Measurements from ENCODE around the gene ARHGEF7. TPM values are rescaled to one million over a fixed set of nuclear protein-coding genes. Genes with fewer than 3 reads are reported as not detected.
"Not testable (repeated sequence)": the region's sequence is repeated elsewhere in the genome, so short reads cannot be mapped to it uniquely, and the experiment has no call there.

The ARHGEF7 gene
- total RNA-seq, 1 donor from 2014 or later = 49.3 TPM

DNA sequence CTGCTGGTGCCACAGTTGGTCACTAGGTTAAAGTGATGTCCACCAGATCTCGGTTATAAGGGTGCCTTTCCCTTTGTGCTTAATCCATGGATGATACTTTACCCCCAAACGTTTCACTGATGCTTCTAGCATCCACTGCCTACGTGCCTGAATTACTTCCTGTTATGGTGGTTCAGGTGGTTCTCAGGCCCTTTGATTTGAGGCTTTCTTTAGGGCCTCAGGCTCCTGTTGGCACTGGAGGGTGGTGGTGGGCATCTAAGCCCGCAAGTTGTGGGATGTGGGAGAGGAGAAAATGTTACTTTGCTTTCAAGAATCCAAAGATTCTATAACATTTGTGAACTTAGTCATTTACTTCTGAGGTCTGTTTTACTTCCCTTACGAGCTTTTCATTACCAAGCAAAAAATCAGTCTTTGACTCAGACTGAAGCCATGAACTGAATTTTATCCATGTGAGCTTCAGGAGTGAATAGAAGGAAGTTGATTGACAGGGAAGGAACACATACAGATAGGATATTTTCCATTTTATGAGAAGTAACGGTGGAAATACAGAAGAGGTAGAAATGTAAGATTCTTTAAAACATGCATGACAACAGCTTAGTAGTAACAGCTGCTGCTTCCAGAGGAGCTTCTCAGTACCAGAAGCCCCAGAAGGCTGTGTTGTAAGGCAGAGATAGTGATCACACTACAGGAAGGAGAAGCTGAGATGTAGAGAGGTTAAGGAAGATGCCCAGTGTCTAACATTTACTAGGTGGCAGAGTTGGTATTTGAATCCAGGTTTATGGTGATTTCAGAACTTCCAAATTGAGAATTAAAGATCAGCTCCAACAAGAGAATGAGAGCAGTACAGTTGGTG lies 65.0 kb downstream of the ARHGEF7 start:
- DNase-seq = no peak
- intact Hi-C loops (cut with DNase I) = no loop called here
- no peak for ATAC-seq (ENCODE audit: poor library complexity)

DNA sequence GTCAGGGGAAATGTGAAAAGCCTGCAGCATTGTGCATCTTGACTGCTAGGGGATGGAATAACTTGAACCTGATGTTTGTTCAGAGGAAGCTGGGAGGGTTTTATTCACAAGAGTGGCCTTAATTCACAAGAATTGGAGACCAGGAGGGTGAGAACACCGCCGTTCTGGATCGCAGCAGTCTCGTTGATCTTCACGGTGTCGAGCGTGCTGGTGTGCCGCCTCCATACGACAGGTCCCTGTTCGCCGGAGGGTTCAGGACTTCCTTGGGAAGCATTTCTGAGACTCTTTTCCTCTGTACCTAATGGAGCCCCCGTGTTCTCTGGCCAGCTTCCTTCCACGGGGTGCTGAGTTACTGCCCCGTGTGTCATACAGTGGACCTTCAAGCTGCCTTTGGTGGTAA lies 66.9 kb downstream of the ARHGEF7 start:
- no peak for DNase-seq
- ATAC-seq (ENCODE audit: poor library complexity) = no peak
- intact Hi-C loops (cut with DNase I) = no loop called here

DNA sequence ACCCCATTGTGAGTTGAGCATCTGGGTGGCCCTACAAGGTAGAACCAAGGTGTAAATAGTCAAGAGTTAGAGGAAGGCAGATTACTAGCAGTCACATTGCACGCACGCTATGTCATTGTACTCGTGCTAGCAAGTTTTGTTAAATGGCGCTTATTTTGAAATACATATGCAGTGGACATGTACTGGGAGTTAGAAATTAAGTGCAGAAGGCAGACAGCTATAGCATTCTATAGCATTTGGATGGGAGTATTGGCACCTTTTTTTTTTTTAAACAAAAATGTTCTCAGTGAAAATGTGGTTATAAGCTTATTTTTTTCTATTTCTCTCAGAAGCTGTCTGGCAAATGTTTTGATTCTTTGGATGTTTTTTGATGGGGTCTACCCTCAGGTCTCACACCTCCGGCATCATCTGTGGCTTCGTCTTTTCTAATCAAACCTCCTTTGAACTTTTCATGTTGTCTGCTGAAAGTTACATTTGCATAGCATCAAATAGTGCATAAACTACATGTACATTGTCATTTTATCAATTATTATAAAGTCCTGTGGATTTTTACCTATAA lies 68.1 kb downstream of the ARHGEF7 start:
- ATAC-seq (ENCODE audit: poor library complexity) = no peak
- no peak for DNase-seq
- intact Hi-C loops (cut with DNase I) = no loop called here

DNA sequence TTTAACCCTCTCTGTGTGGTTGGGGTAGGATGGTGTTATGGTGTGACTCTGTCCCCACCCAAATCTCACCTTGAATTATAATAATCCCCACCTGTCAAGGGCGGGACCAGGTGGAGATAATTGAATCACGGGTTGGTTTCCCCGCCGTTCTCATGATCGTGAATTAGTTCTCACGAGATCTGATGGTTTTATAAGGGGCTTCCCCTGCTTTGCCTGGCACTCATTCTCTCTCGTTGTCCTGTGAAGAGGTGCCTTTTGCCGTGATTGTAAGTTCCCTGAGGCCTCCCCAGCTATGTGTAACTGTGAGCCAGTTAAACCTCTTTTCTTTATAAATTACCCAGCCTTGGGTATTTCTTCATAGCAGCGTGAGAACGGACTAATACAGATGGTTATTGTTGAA lies 68.8 kb downstream of the ARHGEF7 start:
- no peak for ATAC-seq (ENCODE audit: poor library complexity)
- intact Hi-C loops (cut with DNase I) = no loop called here

DNA sequence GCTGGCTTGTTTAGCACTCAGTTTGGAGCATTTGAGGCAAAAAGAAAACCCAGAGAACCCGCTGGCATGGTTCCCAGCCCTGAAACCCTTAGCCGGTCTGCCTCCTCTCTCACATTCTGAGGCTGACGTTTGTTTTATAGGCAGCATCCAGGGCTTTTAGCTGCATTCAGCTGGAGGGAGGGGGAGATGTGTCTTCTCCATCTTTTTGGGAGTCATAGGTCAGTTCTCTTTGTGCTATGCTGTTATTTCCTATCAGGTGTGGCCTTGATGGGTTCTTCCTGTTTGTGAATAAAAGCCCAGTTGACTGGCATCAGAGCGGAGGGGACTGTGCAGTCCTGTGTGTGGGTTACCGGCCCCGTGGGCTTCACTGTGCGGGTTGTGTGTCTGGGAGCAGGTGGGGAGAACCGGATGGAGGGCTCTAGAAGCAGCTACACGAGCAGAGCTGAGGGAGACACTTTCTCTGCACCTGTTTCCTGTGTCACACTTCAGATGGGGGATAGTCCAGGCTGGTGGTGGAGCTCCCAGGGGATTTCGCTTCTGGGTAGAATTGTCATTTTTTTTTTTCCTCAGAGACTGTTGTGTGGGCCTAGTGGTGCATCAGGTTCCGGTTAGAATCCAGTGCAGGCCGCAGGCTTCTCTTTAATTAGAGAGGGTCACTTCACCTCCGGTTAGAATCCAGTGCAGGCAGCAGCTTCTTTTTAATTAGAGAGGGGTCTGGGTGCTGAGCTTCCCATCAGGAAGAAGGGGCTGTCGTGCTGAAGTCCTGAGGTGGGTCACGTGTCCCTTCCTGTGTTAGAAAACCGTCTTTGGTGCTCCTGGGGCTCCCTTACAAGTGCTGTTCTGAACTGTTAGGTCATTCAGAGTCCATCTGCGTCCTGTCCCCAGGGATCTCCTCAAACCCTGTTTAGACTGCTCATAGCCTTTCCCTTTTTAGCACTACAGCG lies 69.6 kb downstream of the ARHGEF7 start:
- DNase-seq (no peak), ATAC-seq (ENCODE audit: poor library complexity) (peak; percentile 72)
- intact Hi-C loops (cut with DNase I) = no loop called here

More for the DNA sequence above, 68.8 kb downstream of the ARHGEF7 start:
- DNase-seq = no peak

DNA sequence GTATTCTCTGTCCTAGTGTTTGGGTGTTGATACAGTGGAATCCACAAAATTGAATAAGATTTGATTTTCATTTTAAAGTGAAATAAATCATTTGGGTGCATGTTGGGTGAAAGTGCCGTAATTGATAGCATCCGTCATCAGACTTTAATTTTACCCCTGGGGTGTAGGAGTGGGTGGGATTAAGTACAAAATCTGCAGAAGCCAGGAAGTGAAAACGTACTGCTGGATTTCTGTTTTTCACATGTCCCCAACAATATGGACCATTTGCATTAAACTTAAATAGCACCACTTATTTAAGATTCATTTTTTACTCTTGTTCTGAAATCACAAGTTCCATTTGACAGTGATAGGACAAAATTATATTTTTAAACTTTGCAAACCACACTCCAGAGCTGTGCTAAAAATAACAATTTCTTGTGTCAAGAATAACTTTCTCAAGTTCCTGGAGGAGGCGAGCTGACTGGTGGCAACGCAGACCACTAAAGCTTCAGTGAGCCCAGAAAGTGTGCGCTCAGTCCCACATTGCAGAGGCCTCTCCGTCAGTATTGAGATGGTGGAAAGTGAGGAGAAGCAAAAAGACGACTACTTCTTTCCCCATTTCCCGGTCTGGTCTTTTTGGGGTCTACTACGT lies 71.3 kb downstream of the ARHGEF7 start:
- ATAC-seq (ENCODE audit: poor library complexity) = no peak
- DNase-seq = no peak
- intact Hi-C loops (cut with DNase I) = no loop called here

DNA sequence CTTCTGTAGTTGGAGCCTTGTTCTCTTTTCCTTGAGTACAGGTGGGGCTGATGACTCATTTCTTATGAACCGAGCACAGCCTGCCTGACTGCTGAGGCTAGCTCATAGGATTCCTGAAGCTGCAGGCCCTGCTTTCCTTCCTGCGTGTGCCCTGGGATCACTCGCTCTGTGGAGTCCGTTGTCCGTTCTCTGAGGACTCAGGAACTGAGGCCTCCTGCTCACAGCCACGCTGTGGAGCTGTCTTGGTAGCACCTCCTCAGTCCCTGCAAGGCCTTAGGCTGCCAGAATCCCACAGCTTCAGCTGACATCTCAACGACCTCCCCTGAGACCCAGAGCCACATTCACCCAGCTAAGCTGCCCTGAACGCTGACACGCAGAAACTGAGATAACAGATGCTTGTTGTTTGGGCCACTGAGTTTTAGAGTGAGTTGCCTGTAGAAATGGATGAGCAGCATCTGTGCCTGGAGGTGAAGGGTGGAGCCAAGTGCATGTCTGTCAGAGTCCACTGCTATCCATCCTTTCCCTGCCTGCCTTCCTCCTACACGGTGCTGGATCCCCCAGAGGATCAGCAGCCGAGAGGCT lies 72.9 kb downstream of the ARHGEF7 start:
- no peak for DNase-seq
- peak; percentile 26 for ATAC-seq (ENCODE audit: poor library complexity)
- intact Hi-C loops (cut with DNase I) = no loop called here

DNA sequence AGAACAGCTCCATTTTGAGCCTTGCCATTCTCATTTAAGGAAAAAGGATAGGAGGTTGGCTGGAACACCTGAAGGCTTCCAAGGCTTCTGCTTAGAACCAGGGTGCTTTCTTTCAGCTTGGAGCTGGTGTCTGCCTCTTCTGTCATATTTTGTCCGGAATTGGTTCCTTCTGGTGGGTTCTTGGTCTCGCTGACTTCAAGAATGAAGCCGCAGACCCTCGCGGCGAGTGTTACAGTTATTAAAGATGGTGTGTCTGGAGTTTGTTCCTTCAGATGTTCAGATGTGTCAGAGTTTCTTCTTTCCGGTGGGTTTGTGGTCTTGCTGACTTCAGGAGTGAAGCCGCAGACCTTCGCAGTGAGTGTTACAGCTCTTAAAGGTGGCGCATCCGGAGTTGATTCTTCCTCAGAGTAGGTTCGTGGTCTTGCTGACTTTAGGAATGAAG lies 74.0 kb downstream of the ARHGEF7 start:
- ATAC-seq (ENCODE audit: poor library complexity); intact Hi-C loops (cut with DNase I); DNase-seq: not testable (repeated sequence)

DNA sequence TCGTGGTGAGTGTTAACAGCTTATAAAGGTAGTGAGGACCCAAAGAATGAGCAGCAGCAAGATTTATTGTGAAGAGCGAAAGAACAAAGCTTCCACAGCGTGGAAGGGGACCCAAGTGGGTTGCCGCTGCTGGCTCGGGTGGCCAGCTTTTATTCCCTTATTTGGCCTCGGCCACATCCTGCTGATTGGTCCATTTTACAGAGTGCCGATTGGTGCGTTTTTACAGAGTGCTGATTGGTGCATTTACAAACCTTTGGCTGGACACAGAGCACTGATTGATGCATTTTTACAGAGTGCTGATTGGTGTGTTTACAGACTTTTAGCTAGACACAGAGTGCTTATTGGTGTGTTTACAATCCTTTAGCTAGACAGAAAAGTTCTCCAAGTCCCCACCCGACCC lies 74.4 kb downstream of the ARHGEF7 start:
- ATAC-seq (ENCODE audit: poor library complexity); intact Hi-C loops (cut with DNase I); DNase-seq: not testable (repeated sequence)

DNA sequence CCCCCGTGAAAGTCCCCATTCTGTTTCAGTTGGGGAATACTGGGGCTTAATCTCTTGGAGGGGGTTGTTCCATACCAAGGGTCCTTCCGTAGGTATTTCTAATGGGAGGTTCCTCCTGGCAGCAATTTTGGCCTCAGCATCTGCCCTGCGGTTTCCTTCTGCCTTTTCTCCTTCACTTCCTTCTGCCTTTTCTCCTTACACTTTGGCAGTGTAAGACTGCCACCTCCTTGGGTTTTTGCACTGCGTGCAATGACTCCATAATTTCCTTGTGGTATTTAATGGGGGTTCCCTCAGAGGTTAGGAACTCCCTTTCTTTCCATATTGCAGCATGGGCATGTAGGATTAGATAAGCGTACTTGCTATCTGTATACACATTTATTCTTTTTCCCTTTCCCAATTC lies 78.1 kb downstream of the ARHGEF7 start:
- intact Hi-C loops (cut with DNase I); ATAC-seq (ENCODE audit: poor library complexity): not testable (repeated sequence)

DNA sequence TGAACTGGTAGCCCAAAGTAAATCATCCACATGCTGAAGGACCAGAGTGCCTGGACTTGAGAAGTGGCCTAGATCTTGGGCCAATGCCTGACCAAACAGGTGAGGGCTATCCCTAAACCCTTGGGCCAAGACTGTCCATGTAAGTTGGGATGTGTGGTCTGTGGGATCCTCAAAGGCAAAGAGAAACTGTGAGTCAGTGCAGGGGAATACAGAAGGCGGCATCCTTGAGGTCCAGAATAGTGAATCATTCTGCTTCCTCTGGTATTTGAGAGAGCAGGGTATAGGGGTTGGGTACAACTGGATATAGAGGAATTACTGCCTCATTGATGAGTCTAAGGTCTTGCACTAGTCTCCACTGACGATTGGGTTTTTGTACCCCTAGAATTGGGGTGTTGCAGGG lies 79.5 kb downstream of the ARHGEF7 start:
- DNase-seq; intact Hi-C loops (cut with DNase I); ATAC-seq (ENCODE audit: poor library complexity): not testable (repeated sequence)

More for the DNA sequence above, 78.1 kb downstream of the ARHGEF7 start:
- not testable (repeated sequence) for DNase-seq

DNA sequence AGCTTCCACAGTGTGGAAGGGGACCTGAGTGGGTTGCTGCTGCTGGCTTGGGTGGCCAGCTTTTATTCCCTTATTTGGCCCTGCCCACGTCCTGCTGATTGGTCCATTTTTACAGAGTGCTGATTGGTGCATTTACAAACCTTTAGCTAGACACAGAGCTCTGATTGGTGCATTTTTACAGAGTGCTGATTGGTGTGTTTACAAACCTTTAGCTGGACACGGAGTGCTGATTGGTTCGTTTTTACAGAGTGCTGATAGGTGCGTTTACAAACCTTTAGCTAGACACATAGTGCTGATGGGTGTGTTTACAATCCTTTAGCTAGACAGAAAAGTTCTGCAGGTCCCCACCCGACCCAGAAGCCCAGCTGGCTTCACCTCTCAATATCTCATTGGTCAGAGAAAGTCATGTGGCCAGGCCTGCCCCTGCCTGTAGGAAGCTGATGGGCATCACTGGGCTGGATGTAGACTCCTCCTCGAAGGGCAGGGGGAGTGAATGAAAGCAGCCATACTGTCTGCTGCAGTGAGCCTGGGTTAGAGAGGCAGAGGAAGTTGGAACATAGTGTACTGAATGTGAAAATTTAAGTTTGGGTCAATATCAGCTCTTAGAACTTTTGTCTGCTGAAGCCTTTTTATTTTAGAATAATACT lies 83.7 kb downstream of the ARHGEF7 start:
- ATAC-seq (ENCODE audit: poor library complexity); DNase-seq; intact Hi-C loops (cut with DNase I): not testable (repeated sequence)

DNA sequence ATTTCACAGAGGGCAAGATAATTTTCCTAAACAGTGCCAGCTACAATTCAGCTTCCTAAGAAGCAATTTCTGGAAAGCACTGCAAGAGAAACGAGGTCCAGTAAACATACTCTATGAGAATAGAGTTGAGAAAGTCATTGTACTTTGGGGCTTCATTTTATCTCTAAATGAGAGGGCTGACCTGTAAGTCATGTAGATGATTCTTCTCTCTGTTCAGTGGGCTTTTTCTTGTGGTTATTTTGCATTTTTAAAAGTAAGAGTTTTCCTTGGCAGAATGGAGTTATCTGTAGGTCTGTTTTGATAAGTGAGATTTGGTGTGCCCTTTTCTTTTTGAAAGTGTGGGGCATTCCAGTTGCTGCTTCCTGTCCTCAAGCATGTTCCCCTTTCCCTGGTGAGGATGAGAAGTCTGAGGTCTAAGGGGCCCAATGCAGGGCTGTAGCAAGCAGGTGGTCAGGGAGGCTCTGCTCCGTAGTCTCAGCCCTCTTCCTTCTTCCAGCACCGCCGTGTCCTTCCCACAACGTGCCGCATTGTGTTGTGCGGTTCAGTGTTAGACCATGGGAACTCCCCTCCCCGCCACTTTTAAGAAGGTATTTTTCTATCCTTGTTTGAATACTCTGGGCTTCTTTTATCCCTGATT lies 86.3 kb downstream of the ARHGEF7 start:
- intact Hi-C loops (cut with DNase I) = no loop called here
- no peak for ATAC-seq (ENCODE audit: poor library complexity)

DNA sequence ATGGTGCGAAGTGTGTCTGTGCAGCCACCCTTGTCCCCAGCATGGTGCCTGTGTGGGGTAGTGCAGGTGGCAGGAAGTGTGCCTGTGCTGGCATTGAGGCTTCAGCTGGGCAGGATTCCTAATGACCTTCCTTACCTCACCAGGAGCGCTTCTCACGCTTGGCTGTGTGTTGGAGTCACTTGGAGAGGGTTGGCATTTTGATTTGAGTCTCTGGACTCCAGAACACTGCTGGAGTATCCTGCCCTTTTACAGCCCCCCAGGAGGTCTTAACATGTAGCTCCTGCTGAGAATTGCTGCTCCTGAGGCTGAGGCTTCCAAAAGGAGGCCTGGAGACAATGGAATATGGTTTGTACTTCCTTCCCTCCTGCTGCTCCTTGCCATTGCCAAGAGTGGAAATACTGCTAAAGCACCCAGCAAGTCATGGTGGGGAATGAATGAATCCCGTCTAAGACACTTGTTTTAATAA lies 87.1 kb downstream of the ARHGEF7 start:
- DNase-seq (no peak), ATAC-seq (ENCODE audit: poor library complexity) (peak; percentile 54)
- intact Hi-C loops (cut with DNase I) = no loop called here

More for the DNA sequence above, 86.3 kb downstream of the ARHGEF7 start:
- no peak for DNase-seq

DNA sequence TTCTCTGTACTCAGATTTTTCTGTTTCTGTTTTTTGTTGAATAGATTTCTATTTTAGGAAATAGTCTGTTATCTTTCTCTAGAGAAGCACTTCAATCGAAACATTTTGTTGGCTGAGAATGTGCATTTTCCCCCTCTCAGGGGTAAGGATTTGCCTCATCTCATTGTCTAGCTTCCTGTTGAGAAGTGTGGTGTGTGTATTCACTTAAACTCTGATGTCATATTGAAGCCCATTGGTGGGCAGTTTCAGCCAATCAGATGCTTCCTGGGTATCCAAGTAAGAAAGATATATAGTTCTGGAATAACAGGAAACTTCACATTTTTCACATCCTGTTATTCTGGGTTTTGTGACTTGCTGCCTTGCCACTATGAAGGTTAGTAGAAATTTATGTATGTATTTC lies 87.6 kb downstream of the ARHGEF7 start:
- ATAC-seq (ENCODE audit: poor library complexity) (peak; percentile 66), DNase-seq (no peak)
- intact Hi-C loops (cut with DNase I) = no loop called here

DNA sequence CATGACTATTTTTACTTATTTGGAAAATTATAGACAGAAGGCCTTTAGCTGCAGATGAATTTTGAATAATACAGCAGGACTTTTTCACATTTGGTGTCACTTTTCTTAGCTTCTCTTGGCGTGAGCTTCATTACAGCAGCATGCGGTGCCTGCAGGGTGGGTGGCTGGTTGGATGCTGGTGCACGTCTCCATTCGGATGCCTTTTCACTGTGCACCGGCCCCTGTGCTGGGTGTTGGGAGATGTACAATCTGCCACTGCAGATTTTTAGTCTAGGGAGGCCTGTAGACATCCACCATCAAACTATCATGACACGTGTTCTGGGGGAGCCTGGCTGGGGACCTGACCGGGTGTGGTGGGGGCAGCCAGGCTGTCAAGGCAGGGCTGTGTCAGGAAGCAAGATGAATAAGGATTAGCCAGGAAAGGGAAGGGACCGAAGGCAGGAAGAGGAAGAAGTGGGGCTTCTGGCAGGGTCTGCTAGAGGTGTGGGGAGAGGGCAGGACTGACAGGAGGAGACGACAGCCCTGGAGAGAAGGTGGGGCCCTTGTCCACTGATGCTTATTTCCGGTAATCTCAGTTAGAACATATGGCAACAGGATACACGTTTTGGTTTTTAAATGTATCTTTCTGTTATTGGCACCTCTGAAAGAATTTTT lies 88.8 kb downstream of the ARHGEF7 start:
- no peak for DNase-seq
- peak; percentile 27 for ATAC-seq (ENCODE audit: poor library complexity)
- intact Hi-C loops (cut with DNase I) = no loop called here

Data from Right ventricle myocardium superior (tissue), 1 donor.